HepG2 (cell line): ENCODE data around the gene POFUT1. TPM values are rescaled to one million over a fixed set of nuclear protein-coding genes. Genes with fewer than 3 reads are reported as not detected.

Experiments used
- BCL6 ChIP-seq: IDR thresholded peaks from 2 replicates; pipeline ENCODE4 v1.6.1; 2016; ENCODE audit warnings: missing genetic modification reagents, missing compliant biosample characterization
- FOXP1 ChIP-seq, 2 experiments: fragments of 450-650 bp in 1 of 2; IDR thresholded peaks; 2 replicates each; pipeline ENCODE4 v1.6.1; 2017 to 2018; ENCODE audit warnings: antibody characterized with exemption in 1 of 2
- MATR3 ChIP-seq: sonication (generic); formaldehyde crosslinking; IDR thresholded peaks from 2 replicates; pipeline ENCODE4 v1.4.0; 2020; ENCODE audit warnings: missing genetic modification reagents
- NFYC ChIP-seq: IDR thresholded peaks from 2 replicates; pipeline ENCODE4 v1.6.1; 2016; ENCODE audit warnings: missing genetic modification reagents, missing compliant biosample characterization
- PAX8 ChIP-seq: sonication (generic); formaldehyde crosslinking; IDR thresholded peaks from 2 replicates; pipeline ENCODE4 v1.8.0; 2022; ENCODE audit warnings: mild to moderate bottlenecking, missing genetic modification reagents, borderline replicate concordance
- PRPF4 ChIP-seq: fragments of 200-400 bp; formaldehyde crosslinking; IDR thresholded peaks from 2 replicates; pipeline ENCODE4 v1.6.1; 2016; ENCODE audit warnings: low read length, low read depth; ENCODE audit not compliant: poor library complexity, severe bottlenecking
- REXO4 ChIP-seq: sonication (generic); formaldehyde crosslinking; IDR thresholded peaks from 2 replicates; pipeline ENCODE4 v1.8.0; 2022; ENCODE audit warnings: missing genetic modification reagents, mild to moderate bottlenecking, borderline replicate concordance
- SRSF1 ChIP-seq: fragments of 200-400 bp; formaldehyde crosslinking; optimal IDR thresholded peaks from 2 replicates; pipeline ENCODE3; 2017; ENCODE audit warnings: mild to moderate bottlenecking, low read depth, low read length, moderate library complexity
- SRSF4 ChIP-seq: fragments of 200-400 bp; formaldehyde crosslinking; IDR thresholded peaks from one replicate; pipeline ENCODE4 v1.6.1; 2018; ENCODE audit warnings: mild to moderate bottlenecking, low read depth, low read length, moderate library complexity; ENCODE audit not compliant: poor library complexity, severe bottlenecking
- YEATS2 ChIP-seq: sonication (generic); formaldehyde crosslinking; IDR thresholded peaks from 2 replicates; pipeline ENCODE4 v1.4.0; 2020; ENCODE audit warnings: missing genetic modification reagents, borderline replicate concordance
- ZBTB21 ChIP-seq: sonication (generic); formaldehyde crosslinking; IDR thresholded peaks from 2 replicates; pipeline ENCODE4 v1.4.0; 2020; ENCODE audit warnings: missing genetic modification reagents
- ZNF121 ChIP-seq: sonication (generic); formaldehyde crosslinking; IDR thresholded peaks from 2 replicates; pipeline ENCODE4 v1.5.0; 2020; ENCODE audit warnings: mild to moderate bottlenecking, missing genetic modification reagents
- ZNF138 ChIP-seq: sonication (generic); formaldehyde crosslinking; IDR thresholded peaks from 2 replicates; pipeline ENCODE4 v1.5.0; 2020; ENCODE audit warnings: mild to moderate bottlenecking, low read depth, missing genetic modification reagents
- ZNF253 ChIP-seq: sonication (generic); formaldehyde crosslinking; IDR thresholded peaks from 2 replicates; pipeline ENCODE4 v1.8.0; 2022; ENCODE audit warnings: mild to moderate bottlenecking, missing genetic modification reagents, borderline replicate concordance
- ZNF337 ChIP-seq: sonication (generic); formaldehyde crosslinking; IDR thresholded peaks from 2 replicates; pipeline ENCODE4 v1.5.1; 2020; ENCODE audit warnings: missing genetic modification reagents, low read depth, mild to moderate bottlenecking, borderline replicate concordance
- ZNF34 ChIP-seq: sonication (generic); formaldehyde crosslinking; IDR thresholded peaks from 2 replicates; pipeline ENCODE4 v1.4.0; 2020; ENCODE audit warnings: mild to moderate bottlenecking, missing genetic modification reagents, borderline replicate concordance
- ZNF619 ChIP-seq: sonication (generic); formaldehyde crosslinking; IDR thresholded peaks from 2 replicates; pipeline ENCODE4 v1.4.0; 2020; ENCODE audit warnings: mild to moderate bottlenecking, missing genetic modification reagents
- ZNF724P ChIP-seq: sonication (generic); formaldehyde crosslinking; IDR thresholded peaks from 2 replicates; pipeline ENCODE4 v1.8.0; 2022; ENCODE audit warnings: missing genetic modification reagents, borderline replicate concordance
- ZNF790 ChIP-seq: sonication (generic); formaldehyde crosslinking; IDR thresholded peaks from 2 replicates; pipeline ENCODE4 v1.8.0; 2022; ENCODE audit warnings: missing genetic modification reagents, mild to moderate bottlenecking, borderline replicate concordance
- ZNF879 ChIP-seq: sonication (generic); formaldehyde crosslinking; IDR thresholded peaks from 2 replicates; pipeline ENCODE4 v1.8.1; 2023; ENCODE audit warnings: missing genetic modification reagents
- polyA plus RNA-seq, 8 experiments: library from polyadenylated mRNA; depleted of rRNA in 3 of 8; stranded (reverse) in 7 of 8; unstranded in 1 of 8; fragments of >200 nt; fragmentation: Illumina TruSeq in 4 of 8; extraction: Trizol in 4 of 8; gene quantifications; 2 replicates each; pipeline versions ENCODE4 v1.2.1 to v1.2.3, GENCODE V29; 2011 to 2016; ENCODE audit warnings: low read depth in 4 of 8, missing spikeins in 1 of 8, mixed read lengths in 1 of 8; ENCODE audit not compliant: insufficient read depth in 1 of 8
- total RNA-seq, 5 experiments: library from RNA; depleted of rRNA; stranded (reverse); fragments of >200 nt; fragmentation: Illumina TruSeq; extraction: Trizol; gene quantifications; 2 replicates each; pipeline ENCODE4 v1.2.3, GENCODE V29; 2016; ENCODE audit warnings: low read depth in 1 of 5
- TF ChIP-seq, protein P1 (sequence below): sonication (generic); formaldehyde crosslinking; IDR thresholded peaks from 2 replicates; pipeline ENCODE4 v1.8.0; 2022; ENCODE audit warnings: missing genetic modification reagents, mild to moderate bottlenecking, moderate library complexity, borderline replicate concordance
- TF ChIP-seq, protein P2 (sequence below): IDR thresholded peaks from 2 replicates; pipeline ENCODE4 v1.6.1; 2016; ENCODE audit warnings: mild to moderate bottlenecking, missing biosample characterization, missing genetic modification reagents
- TF ChIP-seq, protein P3 (sequence below): sonication (generic); formaldehyde crosslinking; IDR thresholded peaks from 2 replicates; pipeline ENCODE4; 2020; ENCODE audit warnings: missing genetic modification reagents, mild to moderate bottlenecking, borderline replicate concordance
- TF ChIP-seq, protein P4 (sequence below): IDR thresholded peaks from 2 replicates; pipeline ENCODE4 v1.6.1; 2012; ENCODE audit warnings: inconsistent platforms

Gene POFUT1
- total and polyA plus RNA-seq, 2 of the 13 experiments (the other 11 are each of a cell fraction or from before 2014, with no cell fraction given): 35.5 to 58.3 TPM

DNA sequence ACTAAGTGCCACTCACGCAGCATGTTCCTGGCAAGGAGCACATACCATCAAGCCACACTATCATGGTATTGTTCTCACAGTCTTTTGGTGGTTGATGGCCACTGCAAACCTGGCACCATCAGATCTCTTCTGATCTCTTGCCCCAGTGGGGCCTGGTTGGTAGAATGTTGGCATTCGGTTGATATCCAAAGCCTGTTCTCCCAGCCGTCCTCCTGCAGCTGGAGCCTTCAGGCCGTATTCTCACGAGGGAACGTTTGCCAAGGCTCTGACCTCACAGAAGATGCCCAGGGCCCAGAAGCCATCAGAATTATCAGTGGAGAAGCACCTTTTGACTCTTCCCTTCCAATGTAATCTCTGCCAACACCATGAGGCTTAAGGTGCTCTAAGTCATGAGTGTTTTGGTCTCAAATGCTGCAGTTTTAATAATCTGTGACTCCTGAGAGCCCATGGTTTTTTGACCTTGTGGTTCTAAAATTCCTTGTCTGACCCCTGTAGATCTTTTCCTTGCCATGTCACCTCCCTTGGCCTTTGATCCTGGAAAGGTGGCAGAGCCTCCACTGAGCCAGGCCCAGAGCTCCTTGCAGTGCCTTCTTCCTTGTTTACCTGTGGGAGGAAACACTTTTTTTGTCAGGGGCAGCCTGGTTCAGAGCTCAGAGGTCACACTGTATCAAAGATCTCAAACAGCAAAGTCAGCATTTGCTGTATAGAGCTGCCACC, 27.8 kb downstream of the POFUT1 start (continued):
- peak; percentile 50; the same call in 1 of the 2 replicates for TF ChIP-seq BCL6
- no peak for TF ChIP-seq NFYC (CRISPR knock-in tag)
- TF ChIP-seq ZNF121 (CRISPR knock-in tag): no peak
- TF ChIP-seq, protein P1, sequence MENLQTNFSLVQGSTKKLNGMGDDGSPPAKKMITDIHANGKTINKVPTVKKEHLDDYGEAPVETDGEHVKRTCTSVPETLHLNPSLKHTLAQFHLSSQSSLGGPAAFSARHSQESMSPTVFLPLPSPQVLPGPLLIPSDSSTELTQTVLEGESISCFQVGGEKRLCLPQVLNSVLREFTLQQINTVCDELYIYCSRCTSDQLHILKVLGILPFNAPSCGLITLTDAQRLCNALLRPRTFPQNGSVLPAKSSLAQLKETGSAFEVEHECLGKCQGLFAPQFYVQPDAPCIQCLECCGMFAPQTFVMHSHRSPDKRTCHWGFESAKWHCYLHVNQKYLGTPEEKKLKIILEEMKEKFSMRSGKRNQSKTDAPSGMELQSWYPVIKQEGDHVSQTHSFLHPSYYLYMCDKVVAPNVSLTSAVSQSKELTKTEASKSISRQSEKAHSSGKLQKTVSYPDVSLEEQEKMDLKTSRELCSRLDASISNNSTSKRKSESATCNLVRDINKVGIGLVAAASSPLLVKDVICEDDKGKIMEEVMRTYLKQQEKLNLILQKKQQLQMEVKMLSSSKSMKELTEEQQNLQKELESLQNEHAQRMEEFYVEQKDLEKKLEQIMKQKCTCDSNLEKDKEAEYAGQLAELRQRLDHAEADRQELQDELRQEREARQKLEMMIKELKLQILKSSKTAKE: no peak
- TF ChIP-seq FOXP1 (IDR thresholded peaks at IDR 0.05): no peak
- peak; percentile 90 for TF ChIP-seq FOXP1 (CRISPR knock-in tag; IDR thresholded peaks at IDR 0.05)
- TF ChIP-seq ZBTB21 (CRISPR knock-in tag): peak; percentile 12; the same call in 1 of the 2 replicates
- TF ChIP-seq, protein P2, sequence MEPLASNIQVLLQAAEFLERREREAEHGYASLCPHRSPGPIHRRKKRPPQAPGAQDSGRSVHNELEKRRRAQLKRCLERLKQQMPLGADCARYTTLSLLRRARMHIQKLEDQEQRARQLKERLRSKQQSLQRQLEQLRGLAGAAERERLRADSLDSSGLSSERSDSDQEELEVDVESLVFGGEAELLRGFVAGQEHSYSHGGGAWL (CRISPR knock-in tag): no peak; the same call in 1 of the 2 replicates
- TF ChIP-seq ZNF253: no peak
- no peak for TF ChIP-seq SRSF4
- no peak for TF ChIP-seq ZNF34 (CRISPR knock-in tag)
- no peak for TF ChIP-seq ZNF337
- TF ChIP-seq ZNF879 (CRISPR knock-in tag): no peak
- no peak for TF ChIP-seq MATR3 (CRISPR knock-in tag)
- TF ChIP-seq, protein P3, sequence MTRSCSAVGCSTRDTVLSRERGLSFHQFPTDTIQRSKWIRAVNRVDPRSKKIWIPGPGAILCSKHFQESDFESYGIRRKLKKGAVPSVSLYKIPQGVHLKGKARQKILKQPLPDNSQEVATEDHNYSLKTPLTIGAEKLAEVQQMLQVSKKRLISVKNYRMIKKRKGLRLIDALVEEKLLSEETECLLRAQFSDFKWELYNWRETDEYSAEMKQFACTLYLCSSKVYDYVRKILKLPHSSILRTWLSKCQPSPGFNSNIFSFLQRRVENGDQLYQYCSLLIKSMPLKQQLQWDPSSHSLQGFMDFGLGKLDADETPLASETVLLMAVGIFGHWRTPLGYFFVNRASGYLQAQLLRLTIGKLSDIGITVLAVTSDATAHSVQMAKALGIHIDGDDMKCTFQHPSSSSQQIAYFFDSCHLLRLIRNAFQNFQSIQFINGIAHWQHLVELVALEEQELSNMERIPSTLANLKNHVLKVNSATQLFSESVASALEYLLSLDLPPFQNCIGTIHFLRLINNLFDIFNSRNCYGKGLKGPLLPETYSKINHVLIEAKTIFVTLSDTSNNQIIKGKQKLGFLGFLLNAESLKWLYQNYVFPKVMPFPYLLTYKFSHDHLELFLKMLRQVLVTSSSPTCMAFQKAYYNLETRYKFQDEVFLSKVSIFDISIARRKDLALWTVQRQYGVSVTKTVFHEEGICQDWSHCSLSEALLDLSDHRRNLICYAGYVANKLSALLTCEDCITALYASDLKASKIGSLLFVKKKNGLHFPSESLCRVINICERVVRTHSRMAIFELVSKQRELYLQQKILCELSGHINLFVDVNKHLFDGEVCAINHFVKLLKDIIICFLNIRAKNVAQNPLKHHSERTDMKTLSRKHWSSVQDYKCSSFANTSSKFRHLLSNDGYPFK (CRISPR knock-in tag): no peak
- TF ChIP-seq, protein P4, sequence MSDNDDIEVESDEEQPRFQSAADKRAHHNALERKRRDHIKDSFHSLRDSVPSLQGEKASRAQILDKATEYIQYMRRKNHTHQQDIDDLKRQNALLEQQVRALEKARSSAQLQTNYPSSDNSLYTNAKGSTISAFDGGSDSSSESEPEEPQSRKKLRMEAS: peak; percentile 19; the same call in 1 of the 2 replicates
- no peak for TF ChIP-seq REXO4 (CRISPR knock-in tag)
- no peak; the same call in 1 of the 2 replicates for TF ChIP-seq PAX8 (CRISPR knock-in tag)
- 0 out of 2 replicates have a peak, but pooled peaks have one; percentile 14 for TF ChIP-seq ZNF619 (CRISPR knock-in tag)
- no peak for TF ChIP-seq SRSF1
- no peak for TF ChIP-seq ZNF790 (CRISPR knock-in tag)
- TF ChIP-seq ZNF724P (CRISPR knock-in tag): 0 out of 2 replicates have a peak, but pooled peaks have one; percentile 60
- TF ChIP-seq ZNF138 (CRISPR knock-in tag): no peak
- no peak for TF ChIP-seq PRPF4
- peak; percentile 23; the same call in 1 of the 2 replicates for TF ChIP-seq YEATS2 (CRISPR knock-in tag)
